PFSK-1 (cell line): ENCODE results near the gene DSG1.

Experiments
- POLR2AphosphoS5 ChIP-seq: IDR thresholded peaks from 2 replicates; pipeline ENCODE4 v1.6.1; 2012; ENCODE audit warnings: low read depth, mild to moderate bottlenecking, control low read depth, low read length, moderate library complexity
- SIN3A ChIP-seq: IDR thresholded peaks from 2 replicates; pipeline ENCODE4 v1.6.1; 2012; ENCODE audit warnings: mild to moderate bottlenecking, low read length, moderate library complexity, borderline replicate concordance; ENCODE audit not compliant: insufficient read depth

- TF ChIP-seq SIN3A (no peak), POLR2AphosphoS5 (no peak)
These were observed 16.7 kb upstream of the DSG1 start for GRCh38 chr18:31301201-31301655.
